Central memory CD4-positive, alpha-beta T cell (primary cell): ENCODE measurements around the gene SMPD3.
"Not testable (repeated sequence)": the region's sequence is repeated elsewhere in the genome, so short reads cannot be mapped to it uniquely, and the experiment has no call there.

Experiments used
- DNase-seq: peaks from one replicate; pipeline ENCODE4 v3.0.0; 2022
- total RNA-seq, 3 experiments: gene quantifications; one replicate each; lab custom pipeline; 2026; lab: John Stamatoyannopoulos, UW

Gene SMPD3
- total RNA-seq = 0.11 to 2.3 (median 0.92) reads per million in 3 experiments

DNA sequence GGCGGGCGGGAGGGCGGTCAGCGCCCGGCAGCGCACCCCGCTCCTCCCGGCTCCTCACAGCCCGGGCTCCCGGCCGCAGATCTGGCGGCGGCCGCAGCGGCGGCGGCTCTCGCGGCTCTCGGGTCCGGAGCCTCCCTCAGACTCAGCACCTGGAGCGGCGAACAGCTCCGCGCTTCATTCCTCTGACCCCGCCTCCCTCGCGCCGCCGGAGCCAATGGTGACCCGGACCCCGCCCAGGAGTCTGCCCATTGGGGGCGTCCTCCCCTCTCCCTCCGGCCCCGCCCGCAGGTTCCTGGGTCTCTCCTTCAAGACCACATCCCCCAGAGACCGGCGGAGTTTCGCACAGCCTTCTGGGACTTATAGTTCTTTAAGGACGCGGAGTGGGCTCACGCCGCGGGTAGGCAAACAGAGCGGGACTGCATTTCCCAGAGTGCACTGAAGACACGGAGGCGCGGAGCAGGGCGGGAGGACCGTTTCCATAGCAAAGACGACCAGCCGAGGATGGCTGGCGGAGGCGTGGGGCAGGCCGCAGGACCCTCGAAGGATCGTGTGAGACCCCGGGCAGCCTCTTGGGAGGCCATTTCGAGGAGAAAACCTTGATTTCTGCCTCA, at the start of gene SMPD3:
SMPD3 (minus strand) TSS at position 149 of the 611 bp plus-strand sequence. CDS start 76,327 bp downstream, outside the sequence.
- peak; percentile 98 for DNase-seq

DNA sequence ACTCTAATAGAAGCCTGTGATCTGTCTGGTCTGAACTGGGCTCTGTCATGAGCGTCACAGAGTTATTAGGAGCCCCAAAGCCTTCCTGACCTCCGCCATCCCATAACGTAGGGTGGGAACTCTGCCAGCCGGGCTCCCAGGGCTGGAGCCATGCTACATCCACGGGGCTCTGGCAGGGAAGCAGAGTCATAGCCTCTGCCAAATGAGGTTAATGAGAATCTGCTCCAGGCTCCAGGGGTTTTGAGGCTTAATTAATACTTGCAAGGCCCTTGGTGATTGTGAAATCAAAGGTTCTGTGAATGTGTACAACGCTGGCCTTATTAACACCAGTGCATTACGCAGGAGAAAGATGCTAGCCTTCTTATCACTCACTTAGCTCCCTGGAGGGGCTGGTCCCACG, 48.4 kb upstream of the SMPD3 start:
- DNase-seq = no peak

DNA sequence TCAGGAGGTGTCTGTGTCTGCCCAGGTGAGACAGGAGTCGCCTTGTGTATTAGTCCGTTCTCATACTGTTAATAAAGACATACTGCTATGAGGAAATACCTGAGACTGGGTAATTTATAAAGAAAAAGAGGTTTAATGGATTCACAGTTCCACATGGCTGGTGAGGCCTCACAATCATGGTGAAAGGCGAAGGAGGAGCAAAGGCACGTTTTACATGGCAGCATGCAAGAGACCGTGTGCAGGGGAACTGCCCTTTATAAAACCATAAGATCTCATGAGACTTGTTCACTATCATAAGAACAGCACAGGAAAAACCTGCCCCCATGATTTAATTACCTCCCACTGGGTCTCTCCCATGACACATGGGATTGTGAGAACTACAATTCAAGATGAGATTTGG, 46.0 kb upstream of the SMPD3 start:
- DNase-seq = not testable (repeated sequence)

DNA sequence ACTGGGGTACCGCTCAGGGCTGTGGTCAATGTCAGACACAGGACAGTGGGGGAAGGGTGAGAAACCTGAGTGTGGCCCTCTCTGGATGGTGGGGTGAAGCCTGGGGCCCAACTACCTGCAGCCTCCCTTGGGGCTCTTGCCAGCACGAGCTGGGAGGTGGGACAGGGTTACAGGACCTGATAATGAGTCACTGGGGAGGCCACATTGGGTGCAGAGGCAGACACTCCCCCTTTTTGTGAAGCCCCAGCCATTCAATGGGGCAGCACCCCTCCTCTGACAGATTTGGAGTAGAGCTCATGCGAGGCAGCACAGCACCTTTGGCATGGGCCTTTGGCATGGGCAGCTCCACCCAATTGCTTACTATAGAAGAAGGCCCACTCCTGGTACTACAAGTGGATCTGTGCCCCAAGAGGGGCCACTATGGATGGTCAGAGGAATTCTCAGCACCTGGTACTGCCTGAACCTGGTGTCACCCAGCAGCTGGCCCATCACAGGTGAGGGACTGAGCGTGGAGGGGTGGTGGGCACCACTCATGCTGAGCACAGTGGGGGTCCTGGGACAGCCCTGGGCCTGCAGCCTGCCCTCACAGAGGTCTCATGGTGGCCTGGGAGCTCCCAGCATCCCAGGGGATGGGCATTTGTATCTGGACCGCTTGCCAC, 45.2 kb upstream of the SMPD3 start:
- DNase-seq = no peak

DNA sequence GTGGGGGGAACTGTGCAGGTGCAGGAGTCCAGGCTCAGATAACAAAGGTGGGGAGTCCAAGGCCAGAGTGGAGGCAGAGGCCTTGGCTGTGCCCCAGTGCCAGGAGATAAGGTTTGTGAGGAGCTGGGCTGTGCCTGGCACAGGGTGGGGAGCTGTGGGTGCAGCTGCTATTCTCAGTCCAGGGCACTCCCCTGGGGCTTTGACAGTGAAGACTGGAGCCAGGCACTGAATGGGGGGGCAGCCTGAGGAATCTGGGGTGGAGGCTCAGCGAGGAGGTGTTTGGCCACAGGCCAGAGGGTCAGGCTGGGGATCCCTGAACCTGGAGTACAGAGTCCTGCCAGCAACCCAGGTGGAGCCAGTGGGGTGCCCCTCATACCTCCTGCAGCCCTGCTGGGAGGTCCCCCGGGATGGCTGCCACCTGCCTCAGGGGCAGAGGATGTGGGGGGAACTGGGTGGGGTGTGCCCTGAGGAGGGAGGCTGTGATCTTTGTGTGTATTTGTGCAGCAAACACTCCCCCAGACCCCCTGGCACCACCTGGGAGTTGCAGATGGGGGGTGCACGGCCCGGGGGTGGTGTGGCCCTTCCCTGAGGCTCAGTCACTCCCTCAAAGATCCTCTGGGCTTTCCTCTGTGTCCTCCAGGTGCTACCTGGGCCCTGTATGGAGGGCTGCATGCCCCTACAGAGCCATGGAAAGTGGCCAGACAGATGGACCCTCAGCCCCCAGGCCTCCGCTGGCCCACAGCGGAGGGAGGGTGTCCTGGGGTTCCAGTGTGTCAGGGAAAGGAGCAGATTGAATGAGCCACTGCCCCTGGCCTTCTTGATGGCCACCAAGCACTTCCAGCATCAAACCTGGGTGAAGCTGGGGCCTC, 44.5 kb upstream of the SMPD3 start:
- no peak for DNase-seq

DNA sequence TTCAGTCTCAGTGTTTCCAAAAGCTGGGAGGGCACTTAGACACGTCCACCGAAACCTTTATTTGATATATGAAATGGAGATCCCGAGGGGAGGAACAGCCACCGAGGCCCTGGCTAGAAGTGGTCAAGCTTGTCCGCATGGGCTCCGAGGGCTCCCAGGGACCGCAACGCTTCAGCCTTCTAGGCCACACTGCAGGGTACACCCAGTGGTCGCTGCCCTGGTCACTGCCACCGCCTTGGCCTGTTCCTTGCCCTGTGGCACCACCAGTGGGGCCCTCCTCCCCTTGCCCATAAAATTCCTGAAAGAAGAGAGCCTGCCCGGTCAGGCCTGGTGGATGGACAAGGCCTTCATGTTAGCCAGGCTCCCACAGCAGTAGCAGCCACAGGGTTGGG, 43.8 kb upstream of the SMPD3 start:
- DNase-seq = no peak

DNA sequence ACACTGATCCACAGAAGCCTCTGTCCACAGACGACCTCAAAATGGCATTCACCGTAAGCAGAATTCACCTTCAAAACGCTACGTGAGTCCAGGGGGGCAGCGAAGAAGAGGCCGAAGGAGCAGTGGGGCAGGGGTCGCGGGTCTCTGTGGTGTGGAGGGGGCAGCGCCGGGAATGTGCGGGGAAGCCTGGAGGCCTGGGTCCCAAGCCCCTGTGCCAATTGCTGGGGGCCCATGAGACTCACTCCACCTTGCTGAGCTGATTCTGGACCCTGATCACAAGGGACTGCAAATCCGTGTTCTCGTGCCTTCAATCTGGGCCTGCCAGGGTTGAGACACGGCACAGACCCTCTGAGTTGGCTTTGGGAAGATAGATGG, 43.3 kb upstream of the SMPD3 start:
- no peak for DNase-seq

DNA sequence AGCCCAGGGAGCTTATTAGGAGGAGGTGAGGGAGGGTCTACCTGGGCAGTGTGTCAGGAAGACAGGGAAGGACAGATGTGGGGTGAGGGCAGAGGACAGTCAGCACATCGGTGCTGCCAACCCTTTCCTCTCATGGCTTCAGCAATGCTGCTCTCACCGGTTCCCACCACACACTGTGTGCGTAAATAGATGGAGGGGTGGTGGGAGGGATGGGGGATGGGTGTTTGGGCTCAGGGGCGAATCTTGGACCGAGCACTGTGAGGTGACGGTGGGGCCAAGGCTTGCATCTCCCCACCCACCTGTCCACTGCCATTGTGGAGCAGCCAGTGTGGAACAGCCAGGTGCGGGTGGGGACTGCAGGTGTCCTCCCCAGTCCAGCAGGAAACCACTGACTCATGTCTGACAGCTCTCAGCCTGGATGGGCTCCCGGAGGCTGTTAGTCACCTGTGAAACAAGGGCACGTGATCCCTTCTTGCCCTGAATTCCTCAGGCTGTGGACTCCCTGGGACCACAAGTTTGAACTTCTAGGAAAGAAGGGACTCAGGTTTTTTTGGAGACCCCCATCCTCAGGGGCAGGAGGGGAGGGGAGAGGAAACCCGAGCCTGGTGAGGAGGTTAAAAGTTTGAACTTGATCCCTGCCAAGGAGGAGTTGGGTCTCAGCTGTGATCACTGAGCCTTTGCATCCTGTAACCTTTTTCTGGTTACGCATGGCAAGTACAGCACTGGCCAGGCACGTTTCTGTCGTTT, 42.7 kb upstream of the SMPD3 start:
- DNase-seq = no peak

DNA sequence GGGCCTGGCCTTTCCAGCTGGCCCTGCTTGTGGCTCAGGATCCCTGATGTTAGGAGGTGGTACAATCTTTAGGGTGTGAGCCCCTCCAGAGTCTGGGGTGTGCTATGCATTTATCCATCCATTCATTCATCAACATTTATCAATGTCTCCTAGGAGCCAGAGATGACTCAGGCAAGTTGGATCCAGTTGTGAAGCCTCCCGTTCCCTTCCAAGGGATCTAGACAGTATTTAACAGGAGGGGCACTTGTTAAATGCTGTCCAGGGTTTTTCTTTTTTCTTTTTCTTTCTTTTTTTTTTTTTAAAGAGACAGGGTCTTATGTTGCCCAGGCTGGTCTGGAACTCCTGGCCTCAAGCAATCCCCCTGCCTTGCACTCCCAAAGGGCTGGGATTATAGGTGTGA, 42.0 kb upstream of the SMPD3 start:
- DNase-seq = no peak

DNA sequence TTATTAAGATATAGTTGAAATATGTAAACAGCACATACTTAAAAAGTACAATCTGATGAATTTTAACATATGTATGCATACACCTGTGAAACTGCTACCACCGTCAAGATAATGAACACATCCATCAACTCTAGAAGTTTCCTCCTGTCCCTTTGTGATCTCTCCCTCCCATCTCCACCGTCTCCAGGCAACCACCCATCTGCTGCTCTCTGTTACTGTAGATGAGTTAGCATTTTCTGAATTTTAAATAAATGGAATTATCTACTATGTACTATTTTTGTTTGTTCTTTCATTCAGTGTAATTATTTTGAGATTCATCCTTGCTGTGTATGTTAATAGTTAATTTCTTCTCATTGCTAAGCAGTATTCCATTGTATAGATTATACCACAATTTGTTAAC, 40.2 kb upstream of the SMPD3 start:
- DNase-seq = no peak

DNA sequence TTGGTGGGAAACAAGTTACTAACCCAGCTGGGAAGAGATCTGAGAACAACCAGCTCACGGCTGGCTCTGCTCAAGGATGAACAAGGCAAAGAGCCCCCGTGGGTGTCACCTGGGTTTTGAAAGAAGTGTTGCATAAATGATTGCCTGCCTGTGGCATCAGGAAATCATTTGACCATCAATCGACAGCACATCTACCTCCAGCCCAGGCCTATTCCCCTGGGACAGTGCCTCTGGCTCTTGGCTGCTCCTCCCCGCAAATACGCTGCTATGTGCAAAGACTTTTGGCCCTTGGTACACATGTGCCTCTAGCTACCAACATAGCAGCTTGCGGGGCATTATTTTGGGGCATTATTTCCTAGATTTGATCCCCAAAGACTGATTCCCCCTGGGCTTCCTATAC, 39.4 kb upstream of the SMPD3 start:
- DNase-seq = no peak

DNA sequence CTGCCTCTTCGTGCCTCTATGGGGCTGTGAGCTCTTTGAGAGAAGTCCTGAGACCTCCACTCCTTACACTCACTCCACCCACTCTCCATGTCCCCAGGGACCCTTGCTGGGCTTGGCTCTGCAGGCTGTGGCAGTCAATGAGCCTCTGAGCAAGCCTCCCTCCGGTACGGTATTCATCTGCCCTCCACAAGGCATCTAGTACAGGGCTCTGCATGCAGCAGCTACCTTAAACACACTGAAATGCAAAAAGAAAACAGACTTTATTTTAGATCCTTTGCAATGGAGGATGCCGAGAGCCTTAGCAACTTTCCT, 38.9 kb upstream of the SMPD3 start:
- no peak for DNase-seq

DNA sequence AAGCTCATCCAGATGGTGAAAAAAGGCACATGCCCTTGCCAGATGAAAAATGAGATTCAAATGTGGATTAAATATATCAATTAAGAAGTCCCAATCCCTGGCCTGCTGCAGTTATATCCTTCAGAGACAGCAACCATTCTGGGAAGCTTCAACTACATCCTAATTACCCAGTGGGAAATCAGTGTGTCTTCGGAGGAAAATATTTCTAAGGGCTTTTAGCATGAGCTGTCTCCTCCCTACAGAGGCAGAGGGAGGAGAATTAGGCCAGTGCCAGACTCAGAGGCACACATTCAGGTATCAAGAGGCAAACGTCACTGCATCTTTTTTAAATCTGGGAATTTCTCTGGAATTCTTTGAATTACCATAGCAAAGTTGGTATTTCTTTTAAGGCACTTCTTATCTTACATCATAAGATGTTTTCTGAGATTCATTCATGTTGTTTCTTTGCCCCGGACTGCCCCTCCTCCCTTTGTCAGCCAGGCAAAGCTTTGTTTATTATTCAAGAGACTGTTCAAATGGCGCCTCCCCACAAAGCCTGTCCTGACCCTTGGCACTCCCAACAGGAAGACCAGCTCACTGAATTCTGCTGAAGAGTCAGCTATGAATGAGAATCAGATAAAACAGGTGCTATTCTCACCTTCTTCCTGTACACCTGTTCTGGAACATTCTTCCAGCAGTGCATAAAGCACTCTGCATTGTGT, 38.3 kb upstream of the SMPD3 start:
- DNase-seq = no peak

DNA sequence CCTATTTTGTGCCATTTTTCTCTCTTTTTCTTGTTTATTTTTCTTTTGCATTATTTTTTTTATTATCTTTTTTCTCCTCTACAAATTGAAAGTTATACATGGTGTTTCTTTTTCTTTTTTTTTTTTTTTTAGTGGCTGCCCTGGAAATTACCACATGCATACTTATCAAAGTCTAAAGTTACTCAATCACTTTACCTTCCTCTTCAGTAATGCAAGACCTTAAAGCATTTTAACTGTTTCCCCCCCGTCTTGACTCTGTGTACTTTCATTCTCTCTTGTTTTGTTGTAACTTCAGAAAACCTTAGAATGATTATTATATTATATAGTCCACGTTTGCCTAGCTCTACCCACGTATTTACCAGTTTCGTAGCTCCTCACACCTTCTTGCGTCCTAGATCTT, 33.3 kb upstream of the SMPD3 start:
- no peak for DNase-seq

DNA sequence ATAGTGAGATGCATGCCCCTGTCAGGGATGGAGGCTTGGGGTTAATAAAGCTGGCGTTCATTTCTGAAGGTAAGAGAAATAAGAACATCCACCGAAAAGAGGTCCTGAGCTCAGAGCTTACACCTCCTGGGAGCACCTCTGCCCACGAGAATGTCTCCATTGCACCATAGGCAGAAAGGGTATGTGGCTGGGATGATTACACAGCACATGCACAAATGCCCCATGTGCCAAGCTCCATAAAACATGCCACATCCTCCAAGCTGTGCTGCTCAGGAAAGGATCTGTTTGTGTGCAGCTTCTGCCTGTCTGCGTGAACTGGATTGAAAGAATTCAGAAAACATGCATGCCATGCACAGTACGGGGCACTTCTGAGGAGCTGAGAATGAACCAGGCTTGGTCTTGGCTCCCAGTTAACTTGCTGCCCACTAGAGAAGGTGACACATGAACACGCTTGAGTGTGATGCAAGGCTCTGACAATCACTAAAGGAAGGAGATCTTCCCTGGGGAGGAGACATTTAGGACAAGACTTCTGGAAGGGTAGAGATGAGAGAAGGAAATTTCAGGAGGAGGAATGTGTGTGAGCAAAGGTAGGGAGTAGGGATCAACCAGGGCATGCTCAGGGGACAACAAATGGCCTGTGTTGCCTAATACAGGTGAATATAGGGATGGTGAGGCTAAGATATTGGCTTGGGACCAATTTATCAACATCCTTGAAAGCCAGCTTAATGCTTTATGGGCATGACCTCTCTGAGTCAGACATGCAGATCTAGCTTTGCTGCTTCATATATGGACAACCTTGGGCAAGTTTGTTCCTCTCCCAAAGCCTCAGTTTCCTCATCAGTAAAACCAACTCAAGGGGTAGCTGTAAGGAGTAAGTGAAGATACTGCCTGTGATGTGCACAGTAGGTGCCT, 32.0 kb upstream of the SMPD3 start:
- DNase-seq = no peak

DNA sequence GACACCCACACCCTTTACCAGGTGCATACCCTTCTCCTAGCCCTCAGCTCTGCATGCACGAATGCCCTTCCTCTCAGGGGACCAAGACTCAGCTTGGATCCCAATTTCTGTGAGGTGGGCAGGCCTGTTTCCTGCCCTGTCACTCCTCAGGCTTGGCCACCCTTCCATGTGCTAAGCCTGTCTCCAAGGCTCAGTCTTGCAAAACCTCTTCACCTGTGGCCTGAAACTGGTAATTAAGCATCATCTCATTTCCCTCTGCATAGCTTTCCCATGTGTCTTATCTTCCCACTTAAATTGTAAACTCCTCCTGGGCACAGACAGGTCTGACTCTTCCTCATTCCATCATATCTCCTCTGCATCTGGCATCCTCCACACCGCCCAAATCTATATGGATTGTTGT, 31.0 kb upstream of the SMPD3 start:
- DNase-seq = no peak

DNA sequence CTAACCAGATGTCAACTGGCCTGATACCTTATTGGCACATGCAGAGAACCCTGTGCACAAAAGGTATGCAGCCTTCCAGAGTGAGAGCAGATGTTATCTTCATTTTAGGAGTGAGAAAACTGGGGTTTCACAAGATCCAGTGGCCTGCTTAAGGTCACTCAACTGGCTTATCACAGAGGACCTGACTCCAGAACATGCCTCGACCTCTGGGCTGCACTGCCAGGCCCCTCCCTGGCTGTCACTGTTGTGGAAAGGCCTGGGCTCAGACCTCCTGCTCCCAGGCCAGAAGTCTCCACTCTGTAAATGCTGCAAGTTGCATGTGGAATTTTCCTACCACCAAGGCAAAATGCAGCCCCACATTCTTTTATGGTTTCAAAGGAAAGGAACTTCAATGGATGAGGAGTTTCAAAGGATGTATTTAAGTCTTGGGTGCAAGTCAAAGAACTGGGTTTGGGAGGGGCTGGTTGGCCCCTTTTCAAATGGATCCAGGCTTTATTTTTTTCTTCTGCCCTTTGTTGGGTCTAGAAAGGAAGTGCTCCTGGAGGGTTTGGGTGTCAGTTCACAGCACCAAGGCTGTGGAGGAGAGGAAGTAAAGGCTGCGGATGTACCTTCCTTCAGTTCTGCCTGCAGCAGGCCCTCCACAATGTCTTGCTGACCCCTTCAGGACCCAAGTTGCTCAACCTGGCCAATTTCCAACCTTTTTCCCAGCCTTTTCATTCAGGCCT, 30.4 kb upstream of the SMPD3 start:
- no peak for DNase-seq

DNA sequence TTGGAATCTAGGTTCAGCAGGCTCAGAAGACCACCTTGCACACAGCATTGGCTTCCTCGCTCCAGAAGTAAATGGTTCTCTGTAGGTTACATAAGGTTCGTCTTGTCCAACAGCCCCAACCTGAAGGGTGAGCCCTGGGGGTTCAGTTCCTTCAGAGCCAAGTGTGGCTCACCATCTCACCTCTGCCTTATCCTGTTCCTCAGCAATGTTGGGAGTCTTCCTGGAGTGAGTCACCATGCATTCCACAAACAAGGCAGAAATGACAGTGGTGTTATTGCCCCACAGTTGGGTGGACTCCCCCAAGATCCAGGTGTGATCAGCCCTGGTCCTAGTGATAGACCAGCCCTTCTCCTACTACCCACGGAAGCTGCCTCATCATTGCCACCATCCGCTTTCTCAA, 26.8 kb upstream of the SMPD3 start:
- DNase-seq = no peak

DNA sequence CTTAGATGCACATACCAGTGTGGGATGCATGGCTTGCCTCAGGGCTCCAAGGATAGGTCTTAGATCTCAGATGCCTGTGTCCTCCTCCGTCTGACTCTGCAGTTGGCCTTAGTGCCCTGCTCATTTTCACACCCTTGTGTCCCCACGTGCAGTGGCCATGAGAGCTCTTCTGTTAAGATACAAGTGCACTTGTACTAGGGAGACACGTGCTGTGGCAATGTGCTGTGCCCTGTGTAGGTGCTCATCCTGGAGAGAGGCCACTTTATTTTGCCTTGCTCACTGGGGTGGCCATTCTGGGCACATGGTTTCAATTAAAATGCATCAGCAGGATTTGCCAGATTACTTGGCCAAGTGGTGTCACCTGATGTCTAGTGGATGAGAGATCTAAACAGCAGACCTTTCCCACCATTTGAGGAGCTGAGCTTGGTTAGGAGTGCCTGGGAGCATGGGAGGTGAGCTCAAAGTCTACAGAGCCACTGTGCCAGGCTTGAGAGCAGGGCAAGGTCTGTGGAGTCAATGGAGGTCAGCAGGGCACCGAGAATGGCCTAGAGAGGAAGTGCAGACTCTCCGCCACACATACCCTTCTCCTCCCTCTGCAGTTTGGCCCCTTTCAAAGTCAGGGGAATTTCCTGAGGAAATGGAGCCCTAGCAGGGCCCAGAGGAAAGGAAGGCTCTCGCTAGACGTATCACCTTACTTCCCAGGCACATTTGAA, 25.2 kb upstream of the SMPD3 start:
- DNase-seq = no peak

DNA sequence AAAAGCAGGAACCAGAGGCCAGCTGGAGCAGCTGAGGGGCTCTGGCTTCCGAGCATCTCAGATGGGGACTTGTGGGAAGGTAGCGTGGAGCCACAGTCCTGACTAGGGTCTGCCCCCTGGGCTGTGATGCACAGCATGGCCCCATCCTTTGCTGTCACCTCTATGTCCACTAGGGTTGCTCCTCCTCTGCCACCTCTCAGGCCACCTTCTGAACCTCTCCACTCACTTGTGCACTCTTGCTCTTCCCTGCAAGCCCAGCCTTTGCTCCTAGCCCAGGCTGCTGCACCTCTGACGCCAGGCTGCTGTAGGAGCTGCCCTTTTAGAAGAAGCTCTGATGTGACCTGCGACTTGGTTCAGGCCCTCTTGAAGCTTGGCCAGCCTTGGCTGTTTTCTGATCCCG, 24.3 kb upstream of the SMPD3 start:
- DNase-seq = no peak
